ENCODE data around the gene NTN4.
"Not testable (repeated sequence)": the region's sequence is repeated elsewhere in the genome, so short reads cannot be mapped to it uniquely, and the experiment has no call there.

NTN4 gene

DNA sequence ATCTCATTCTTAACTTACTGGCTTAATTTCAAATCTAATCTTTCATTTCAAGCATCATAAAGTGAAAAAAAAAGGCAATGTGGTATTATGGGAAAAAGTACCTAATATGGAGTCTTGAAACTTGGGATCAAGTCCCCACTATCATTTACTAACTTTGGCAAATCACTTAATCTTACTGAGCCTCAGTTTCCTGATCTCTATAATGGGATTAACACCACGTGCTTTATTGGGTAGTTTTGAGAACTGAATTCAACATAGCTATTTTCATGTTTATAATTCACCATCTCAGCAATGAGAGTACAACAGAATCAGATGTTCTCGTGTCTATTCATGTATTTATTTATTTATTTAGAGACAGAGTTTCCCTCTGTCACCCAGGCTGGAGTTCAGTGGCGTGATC lies 78.3 kb downstream of the NTN4 start:
- no peak for DNase-seq (ENCODE audit: low spot score)

DNA sequence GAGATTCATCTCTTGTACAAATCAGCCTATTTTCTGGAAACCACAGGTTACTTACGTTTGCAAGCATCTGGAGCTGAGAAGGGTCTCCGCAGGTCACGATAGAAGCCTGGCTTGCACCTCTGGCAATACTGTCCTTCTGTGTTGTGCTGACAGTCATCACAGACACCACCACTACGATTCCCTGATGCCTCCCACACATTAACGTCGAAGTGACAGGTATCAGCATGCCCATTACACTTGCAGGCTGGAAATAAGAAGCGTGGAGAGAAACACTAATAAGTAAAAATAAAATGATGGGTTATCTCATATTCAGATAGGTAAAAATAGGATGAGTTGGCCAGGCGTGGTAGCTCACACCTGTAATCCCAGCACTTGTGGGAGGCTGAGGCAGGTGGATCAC lies 80.2 kb downstream of the NTN4 start:
- no peak for DNase-seq (ENCODE audit: low spot score)

DNA sequence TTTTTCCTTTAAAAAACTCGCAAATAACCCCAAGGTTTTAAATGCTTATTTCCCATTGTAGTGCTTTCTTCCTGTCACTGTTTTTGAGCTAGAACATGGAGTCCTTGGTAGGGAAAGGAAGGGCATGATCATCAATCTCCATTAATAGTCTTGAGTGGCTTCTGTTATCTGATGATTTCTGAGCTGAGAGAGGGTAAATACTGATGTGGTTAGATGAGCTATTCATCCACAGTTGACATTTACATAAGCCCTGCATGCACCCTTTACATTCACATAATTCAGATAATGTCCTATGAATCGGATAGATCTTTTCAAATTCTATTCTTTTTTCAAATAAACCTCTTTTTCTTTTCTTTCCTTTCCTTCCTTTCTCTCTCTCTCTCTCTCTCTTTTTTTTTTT lies 81.4 kb downstream of the NTN4 start:
- DNase-seq (ENCODE audit: low spot score) = no peak

DNA sequence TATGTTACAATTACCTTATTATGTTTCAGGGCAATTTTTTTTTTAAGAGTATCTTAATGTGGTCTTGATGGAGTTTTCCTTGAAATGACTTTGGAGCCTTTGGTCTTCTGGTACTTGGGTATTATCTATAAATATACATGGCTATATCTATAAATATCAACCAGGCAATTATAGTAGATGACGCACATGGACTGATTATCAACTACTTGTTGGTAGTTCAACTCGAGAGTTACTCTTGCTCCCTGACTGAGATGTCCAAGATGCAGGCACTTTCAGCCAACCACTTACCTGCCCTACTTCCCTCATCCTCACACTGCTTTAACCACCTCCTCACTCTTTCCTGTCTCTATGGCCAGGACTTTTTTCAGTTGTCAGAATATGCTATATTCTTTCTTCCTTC lies 85.4 kb downstream of the NTN4 start:
- no peak for DNase-seq (ENCODE audit: low spot score)

DNA sequence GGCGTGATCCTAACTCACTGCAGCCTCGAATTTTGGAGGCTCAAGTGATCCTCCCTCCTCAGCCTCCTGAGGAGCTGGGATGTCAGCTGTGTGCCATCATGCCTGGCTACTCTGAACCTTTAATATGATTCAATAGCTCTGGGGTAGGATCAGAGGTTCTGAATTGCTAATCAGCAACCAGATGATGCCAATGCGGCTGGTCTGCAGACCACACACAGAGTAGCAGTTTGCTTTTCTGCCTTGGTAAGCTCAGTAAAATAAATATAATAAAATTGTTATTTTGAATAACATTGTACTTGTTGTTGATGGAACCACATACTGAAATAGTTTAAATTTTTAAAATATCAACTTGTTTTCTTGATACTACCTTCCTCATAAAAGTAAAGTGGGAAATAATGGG lies 86.6 kb downstream of the NTN4 start:
- no peak for DNase-seq (ENCODE audit: low spot score)

DNA sequence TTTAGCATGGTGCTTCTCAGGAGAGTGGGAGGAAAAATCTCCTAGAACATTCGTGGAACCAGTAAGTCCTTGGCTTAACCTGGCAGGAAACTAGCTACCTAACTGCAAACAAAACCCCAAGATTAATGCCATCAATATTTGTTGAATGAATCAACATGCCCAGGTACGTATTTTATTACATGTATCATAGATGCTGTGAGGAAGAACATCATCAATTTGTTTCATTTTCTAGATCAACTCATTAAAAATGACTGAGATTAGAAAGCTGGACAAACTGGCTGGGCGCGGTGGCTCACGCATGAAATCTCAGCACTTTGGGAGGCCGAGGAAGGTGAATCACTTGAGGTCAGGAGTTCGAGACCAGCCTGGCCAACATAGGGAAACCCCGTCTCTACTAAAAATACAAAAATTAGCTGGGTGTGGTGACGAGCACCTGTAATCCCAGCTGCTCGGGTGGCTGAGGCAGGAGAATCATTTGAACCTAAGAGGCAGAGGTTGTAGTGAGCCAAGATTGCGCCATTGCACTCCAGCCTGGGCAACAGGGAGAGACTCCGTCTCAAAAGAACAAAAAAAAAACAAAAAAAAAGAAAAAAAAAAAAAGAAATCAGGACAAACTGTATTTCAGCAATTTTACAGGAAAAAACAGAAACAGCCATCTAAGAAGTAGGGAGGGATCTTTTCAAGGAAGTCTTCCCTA lies 88.7 kb downstream of the NTN4 start:
- no peak for DNase-seq (ENCODE audit: low spot score)

DNA sequence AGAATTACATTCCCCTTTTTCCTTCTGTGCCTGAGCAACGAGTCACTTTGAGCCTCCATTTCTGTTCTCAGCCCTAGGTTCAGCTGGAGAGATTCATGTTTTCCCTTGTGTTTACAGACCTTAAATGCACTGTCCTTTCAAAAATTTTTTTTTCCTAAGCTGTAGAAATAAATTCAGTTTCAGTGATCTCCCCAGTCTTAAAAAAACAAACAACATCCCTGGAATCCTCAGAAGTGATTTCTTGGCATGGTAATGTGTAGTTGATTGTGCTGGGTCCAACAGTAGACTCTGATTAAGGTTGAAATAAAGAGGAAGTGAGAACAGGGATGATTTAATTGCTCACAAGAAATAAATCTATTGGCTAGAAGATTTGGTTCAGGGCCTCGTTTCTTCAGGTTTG lies 89.3 kb downstream of the NTN4 start:
- no peak for DNase-seq (ENCODE audit: low spot score)

DNA sequence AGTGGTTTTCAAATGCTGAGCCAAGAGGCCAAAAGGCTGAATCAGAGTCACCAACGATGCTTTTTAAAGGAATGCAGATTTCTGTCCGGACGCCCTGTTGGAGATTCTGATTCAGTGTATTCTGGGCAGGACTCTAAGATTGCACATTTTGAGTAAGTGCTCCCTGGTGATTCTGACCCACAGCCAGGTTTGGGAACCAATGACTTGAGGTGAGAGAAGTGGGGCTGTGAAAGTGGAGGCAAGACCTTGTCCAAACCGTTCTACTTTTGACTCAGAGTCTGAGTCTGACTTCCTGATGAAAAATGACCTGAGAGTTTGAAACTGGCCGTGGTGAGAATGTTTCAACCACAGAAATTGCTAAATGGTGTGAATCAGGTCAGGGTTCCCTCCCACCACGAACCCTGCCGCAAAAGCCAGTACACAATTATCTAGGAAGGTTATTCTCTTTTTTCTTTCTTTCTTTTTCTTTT lies 90.2 kb downstream of the NTN4 start:
- no peak for DNase-seq (ENCODE audit: low spot score)

DNA sequence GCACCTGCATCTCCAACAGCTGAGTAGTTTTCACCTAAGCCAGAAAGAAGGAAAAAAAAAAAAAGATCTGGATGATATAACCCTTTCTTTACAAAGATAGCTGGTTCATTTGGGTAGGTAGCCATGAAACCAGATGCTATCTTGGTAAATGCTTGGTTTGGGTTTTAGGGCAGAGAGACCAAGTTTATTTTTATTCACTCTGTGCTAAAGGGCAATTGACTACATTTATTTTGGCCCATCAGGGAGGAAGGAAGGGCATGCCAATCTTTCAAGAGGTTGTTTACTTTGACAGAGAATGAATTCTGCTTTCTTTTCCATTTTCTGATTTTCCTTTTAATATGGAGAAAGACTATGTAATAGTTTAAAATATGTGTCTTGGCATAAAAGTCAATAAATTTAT lies 91.0 kb downstream of the NTN4 start:
- DNase-seq (ENCODE audit: low spot score) = no peak

DNA sequence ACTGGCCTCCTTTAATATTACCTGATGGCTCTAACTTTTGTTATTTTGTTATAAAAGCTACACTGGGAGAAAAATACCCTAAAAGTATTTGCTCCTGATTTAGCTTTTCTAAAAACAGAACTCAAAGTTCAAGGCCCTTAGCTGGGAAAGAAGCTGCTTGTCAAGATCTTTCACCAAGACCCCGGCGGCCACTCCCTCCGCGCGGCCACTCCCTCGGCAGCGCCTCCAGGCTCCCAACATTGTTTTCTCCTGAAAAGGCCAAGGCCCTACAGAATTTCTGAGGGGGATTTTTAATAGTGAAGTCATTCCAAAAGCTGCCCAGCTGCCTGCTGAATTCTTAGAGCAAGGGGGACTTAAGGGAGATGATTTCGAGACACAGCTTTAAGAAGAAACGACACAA lies 96.4 kb downstream of the NTN4 start:
- DNase-seq (ENCODE audit: low spot score) = no peak

DNA sequence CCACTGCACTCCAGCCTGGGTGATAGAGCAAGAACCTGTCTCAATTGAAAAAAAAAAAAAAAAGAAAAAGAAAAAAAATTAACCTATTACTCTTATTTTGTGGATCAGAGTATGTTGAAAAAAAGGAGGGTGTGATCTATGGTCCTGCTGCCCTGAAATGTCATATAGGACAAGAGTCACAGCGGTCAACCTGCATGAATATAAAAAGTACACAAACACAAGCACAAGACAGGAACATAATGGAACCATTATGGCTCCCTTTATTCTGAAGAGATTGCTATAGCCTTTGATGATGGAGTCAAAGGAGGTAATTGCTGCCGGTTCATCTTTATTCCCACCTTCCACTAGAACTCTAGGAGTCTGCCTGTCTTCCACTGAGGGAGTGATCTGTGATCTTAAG lies 96.9 kb downstream of the NTN4 start:
- no peak for DNase-seq (ENCODE audit: low spot score)

DNA sequence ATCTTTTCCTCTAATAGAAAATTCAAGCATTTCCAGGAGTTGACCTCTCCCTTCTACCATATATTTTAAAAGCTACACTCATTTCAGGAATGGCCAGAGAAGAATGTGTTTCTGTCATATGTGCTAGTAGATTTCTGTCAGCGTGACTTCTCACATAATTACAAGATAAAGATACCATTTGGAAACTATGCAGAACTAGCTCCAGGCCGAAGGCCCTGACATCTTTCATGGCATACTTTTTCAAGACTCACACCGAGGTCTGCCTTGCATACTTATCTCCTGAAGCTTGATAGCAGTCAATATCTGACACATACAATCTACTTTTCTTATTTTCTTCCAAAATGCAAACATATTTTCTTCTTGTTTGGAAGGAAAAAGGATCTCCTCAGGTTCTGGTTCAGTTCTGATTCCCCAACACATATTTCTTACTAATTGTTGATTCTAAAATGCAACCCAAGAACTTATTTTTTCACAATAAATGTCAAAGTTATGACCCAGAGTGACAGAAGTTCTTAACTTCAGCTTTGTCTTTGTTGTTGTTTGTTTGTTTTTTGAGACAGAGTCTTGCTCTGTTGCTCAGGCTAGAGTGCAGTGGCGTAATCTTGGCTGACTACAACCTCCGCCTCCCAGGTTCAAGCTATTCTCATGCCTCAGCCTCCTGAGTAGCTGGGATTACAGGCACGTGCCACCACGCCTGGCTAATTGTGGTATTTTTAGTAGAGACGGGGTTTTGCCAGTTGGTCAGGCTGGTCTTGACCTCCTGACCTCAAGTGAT lies 99.5 kb downstream of the NTN4 start:
- DNase-seq (ENCODE audit: low spot score) = no peak

DNA sequence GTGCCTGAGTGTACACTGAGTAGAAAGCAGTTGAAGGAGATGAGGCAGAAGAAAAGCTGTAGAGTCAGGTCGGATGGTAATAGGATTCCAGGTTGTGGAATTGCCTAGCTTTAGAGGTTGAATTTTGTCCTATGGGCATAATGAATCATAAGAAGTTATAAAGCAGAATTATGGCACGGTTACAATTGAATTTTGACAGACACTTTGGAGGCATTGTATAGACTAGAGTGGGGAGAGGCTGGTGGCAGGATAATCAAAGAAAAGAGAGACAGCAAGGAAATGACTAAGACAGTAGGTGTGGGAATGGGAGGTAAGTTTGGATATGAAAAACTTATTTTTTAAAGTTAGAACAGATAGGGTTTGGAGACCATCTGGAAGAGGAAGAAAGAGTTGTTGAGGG lies 102.6 kb downstream of the NTN4 start:
- no peak for DNase-seq (ENCODE audit: low spot score)

DNA sequence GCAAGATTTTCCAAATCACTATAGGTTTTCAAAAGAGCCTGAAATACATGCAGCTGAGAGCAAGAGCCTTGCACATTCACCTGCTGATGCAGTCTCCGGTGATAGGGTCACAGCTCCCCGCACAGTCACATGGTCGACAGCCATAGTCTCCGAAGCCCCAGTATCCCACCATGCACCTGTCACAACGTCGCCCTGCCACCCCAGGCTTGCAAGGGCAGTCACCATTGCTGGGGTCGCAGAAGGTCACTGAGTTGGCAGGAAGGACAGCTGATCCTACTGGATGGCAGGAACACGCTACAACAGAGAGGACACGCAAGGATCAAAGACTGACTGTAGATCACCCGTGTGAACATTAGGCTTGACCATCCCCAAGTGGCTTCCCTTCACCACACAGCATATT lies 107.1 kb downstream of the NTN4 start:
- DNase-seq (ENCODE audit: low spot score) = peak; percentile 43

DNA sequence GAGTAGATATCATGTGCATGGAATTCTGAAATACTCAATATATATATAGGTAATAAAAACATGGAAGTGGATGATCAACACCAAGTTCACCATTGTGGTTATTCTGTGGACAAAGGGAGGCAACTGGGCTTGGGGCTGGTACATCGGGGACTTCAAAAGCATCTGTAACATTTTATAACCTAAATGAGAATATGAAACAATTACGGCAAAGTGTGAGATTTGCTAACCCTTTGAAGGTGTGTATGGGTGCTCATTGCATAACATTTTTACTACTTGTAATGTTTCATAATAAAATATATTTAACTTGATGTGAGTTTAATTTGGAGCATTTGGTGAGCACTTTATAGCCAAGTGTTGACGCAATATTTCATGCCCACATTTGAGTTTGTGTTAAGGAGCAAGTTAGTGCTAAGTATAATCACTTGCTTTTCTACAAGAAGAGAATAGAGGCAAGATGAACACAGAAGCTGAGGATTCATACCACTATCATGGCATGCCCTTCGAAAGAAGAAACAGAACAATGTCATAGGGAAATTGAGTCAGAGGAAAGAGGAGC lies 109.3 kb downstream of the NTN4 start:
- DNase-seq (ENCODE audit: low spot score) = no peak

DNA sequence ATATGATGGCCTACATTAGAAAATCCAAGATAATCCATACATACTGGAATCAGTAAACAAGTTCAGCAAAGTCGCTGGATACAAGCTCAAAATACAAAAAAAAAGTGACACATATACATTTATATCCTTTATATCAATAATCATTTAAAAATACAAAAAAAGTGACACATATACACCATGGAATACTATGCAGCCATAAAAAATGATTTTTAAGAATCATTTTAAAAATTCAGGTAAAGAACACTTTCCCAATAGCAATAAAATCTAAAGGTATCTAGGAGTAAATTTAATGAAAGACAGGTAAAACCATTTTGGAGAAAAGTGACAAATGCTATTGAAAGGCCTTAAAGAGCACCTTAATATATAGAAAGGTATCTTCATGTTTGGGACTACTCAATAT lies 111.9 kb downstream of the NTN4 start:
- no peak for DNase-seq (ENCODE audit: low spot score)

DNA sequence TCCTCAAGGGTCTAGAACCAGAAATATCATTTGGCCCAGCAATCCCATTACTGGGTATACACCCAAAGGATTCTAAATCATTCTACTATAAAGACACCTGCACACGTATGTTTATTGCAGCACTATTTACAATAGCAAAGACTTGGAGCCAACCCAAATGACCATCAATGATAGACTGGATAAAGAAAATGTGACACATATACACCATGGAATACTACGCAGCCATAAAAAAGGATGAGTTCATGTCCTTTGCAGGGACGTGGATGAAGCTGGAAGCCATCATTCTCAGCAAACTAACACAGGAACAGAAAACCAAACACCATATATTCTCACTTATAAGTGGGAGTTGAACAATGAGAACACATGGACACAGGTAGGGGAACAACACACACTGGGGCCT lies 112.8 kb downstream of the NTN4 start:
- DNase-seq (ENCODE audit: low spot score) = not testable (repeated sequence)

DNA sequence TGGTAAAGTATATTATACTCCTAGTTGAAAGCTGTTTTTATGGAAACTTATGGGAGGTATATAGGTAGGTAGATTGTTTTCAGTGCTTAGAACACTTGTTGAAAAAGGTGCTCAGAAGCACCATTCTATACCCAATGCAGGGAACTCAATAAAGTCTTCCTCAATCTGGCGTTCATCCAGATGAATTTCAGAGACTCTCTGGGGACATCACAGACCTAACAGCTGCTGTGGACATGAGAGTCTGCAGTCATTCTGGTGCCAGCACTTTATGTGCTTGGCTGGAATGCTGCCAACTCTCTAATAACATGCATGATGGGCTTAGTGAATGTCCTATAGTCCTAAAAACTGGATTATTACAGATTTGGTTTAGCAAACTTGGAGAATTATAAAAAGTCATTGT lies 115.9 kb downstream of the NTN4 start:
- peak; percentile 64 for DNase-seq (ENCODE audit: low spot score)

DNA sequence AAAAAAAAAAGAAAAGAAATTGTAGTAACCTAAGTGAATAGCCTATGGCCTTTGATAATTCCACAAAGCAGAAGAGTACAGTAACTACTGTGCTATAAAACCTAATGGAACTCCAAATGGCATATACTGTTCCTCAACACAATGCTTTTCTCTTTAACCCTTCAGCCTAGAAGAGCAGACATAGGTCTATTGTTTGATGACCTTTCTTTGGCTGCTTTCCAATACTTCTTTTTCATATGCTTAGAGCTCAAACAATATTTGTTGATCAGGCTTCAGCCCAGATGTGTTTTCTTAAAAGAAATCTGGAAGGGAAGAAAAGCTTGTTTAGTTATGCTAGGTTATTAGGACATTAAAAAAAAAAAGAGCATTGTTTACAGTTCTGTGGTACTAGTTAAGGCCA lies 116.4 kb downstream of the NTN4 start:
- DNase-seq (ENCODE audit: low spot score) = no peak

DNA sequence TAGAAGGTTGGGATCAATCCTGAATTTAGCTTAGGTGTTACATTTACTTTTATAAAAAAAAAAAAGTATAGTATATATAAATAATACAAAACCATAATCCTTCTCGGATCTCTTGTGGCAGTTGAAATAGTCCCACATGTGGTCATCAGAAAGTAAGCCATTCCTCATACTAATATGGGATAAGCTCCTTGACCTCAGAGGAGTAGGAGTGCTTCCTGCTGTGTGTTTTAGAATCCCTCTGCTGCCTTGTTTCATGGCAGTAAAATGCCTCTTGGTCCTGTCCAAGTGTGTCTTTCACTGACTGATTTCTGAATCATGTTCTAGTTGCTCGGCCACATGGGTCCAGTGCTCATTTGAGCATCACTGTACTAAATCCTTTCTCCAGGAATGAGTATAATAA lies 117.0 kb downstream of the NTN4 start:
- DNase-seq (ENCODE audit: low spot score) = no peak

DNA sequence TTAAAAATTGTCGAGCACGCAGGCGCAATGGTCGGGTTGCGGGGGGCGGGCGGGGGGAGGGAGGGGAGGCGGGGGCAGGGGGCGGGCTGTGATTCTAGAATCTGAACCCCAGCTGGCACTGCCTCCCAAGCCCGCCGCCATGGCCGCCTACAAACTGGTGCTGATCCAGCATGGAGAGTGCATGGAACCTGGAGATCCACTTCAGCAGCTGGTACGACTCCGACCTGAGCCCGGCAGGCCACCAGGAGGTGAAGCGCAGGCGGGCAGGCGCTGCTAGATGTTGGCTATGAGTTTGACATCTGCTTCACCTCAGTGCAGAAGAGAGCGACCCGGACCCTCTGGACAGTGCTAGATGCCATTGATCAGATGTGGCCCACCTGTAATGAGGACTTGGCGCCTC lies 118.4 kb downstream of the NTN4 start:
- no peak for DNase-seq (ENCODE audit: low spot score)

DNA sequence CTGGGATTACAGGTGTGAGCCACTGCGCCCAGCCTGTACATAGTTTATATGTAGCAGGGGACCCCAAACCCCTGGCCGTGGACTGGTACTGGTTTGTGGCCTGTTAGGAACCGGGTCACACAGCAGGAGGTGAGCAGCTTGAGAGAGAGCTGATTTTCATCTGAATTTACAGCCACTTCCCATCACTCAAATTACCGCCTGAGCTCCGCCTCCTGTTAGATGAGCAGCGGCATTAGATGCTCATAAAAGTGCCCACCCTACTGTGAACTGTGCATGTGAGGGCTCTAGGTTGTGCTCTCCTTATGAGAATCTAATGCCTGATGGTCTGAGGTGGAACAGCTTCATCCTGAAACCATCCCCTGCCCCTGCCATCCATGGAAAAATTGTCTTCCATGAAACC lies 119.3 kb downstream of the NTN4 start:
- no peak for DNase-seq (ENCODE audit: low spot score)

DNA sequence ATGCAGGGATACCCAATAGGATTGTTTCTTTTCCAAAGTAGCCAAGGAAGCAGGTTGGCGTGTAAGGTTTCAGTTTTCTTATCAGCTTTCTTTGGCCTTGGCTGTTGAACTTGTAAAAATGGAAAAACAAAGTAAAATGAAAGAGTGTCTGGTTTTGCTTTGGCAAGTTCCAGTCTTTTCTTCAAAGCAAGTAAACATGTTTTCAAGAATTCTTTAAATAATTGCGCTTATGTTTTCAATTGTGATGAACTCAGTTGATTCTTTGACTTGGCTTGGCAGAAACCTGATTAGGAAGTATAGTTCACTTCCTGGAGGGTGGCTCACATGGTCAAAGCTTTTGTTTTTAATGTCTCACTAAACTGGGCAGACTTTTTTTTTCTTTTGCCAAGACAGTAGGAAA lies 127.0 kb downstream of the NTN4 start:
- DNase-seq (ENCODE audit: low spot score) = no peak

All from SK-N-DZ (cell line).